ENCODE data around the gene ITK. TPM values are rescaled to one million over a fixed set of nuclear protein-coding genes. Genes with fewer than 3 reads are reported as not detected.
"Not testable (repeated sequence)": the region's sequence is repeated elsewhere in the genome, so short reads cannot be mapped to it uniquely, and the experiment has no call there.

ITK gene
- total and polyA plus RNA-seq, 4 donors = 0.35 to 1.5 (median 0.43) TPM

DNA sequence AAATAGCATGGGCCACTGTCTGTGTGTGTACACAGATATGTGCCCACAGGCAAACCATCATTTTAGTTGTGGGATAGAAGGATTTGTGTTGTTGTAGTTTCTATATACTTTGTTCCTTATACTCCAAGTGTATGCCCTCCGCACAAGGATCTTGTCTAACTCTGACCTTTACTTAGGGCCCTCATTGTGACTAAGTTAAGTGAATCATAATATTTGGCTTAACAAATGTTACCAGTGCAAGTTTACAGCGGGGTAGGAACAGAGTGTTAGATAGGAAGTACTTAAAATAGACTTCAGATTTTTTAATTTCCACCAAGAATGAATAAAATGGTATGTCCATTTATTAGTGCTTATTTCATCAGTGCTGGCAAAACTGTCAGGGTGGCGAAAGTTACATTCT, 55.8 kb downstream of the ITK start:
- 95% methylated on average over 3 of the region's 3 CpGs for WGBS
- Histone ChIP-seq H3K27ac (ENCODE audit: low read depth in 1 of 2, low read length in 2 of 2) (no peak overlapping the region), H3K27me3 (ENCODE audit: control insufficient read depth in 4 of 4, insufficient read depth in 4 of 4, low read length in 3 of 4) (no peaks in the 10 kb centered on the region), H3K9ac (ENCODE audit: low read depth in 1 of 2, low read length in 2 of 2) (no peak overlapping the region), H3K4me1 (ENCODE audit: control insufficient read depth in 4 of 4, insufficient read depth in 4 of 4, low read length in 3 of 4) (no peaks in the 10 kb centered on the region), H3K36me3 (ENCODE audit: control insufficient read depth in 4 of 4, insufficient read depth in 3 of 4, low read depth in 1 of 4, low read length in 3 of 4) (no peaks in the 10 kb centered on the region), H3K4me3 (ENCODE audit: low read depth in 1 of 3, low read length in 3 of 3) (no peak overlapping the region), H3K9me3 (ENCODE audit: control insufficient read depth in 4 of 4, low read length in 3 of 4) (no peaks in the 10 kb centered on the region)
- no peak for DNase-seq (ENCODE audit: low spot score)
- TF ChIP-seq, protein P1, sequence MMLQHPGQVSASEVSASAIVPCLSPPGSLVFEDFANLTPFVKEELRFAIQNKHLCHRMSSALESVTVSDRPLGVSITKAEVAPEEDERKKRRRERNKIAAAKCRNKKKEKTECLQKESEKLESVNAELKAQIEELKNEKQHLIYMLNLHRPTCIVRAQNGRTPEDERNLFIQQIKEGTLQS (IDR thresholded peaks at IDR 0.05) = no peak

DNA sequence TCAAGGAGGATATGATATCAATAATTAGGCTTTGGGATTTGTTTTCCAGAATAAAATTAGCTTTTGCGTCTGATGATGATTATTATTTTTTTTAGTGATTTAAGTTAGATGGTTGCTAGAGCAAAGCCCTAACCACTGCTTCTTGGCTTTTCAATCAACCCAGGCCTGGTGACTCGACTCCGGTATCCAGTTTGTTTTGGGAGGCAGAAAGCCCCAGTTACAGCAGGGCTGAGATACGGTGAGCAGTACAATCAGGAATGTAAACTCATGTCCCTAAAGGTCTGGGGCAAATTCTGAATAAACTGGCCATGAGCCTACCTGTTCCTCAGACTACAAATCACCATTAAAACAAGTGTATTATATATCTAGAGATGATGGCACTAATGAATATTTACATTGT, 60.8 kb downstream of the ITK start:
- Histone ChIP-seq H3K4me3 (ENCODE audit: low read depth in 1 of 3, low read length in 3 of 3) (no peak overlapping the region), H3K9ac (ENCODE audit: low read depth in 1 of 2, low read length in 2 of 2) (no peak overlapping the region), H3K36me3 (ENCODE audit: control insufficient read depth in 4 of 4, insufficient read depth in 3 of 4, low read depth in 1 of 4, low read length in 3 of 4) (no peaks in the 10 kb centered on the region), H3K27ac (ENCODE audit: low read depth in 1 of 2, low read length in 2 of 2) (no peak overlapping the region), H3K9me3 (ENCODE audit: control insufficient read depth in 4 of 4, low read length in 3 of 4) (no peaks in the 10 kb centered on the region), H3K4me1 (ENCODE audit: control insufficient read depth in 4 of 4, insufficient read depth in 4 of 4, low read length in 3 of 4) (no peaks in the 10 kb centered on the region), H3K27me3 (ENCODE audit: control insufficient read depth in 4 of 4, insufficient read depth in 4 of 4, low read length in 3 of 4) (no peaks in the 10 kb centered on the region)
- TF ChIP-seq, protein P2, sequence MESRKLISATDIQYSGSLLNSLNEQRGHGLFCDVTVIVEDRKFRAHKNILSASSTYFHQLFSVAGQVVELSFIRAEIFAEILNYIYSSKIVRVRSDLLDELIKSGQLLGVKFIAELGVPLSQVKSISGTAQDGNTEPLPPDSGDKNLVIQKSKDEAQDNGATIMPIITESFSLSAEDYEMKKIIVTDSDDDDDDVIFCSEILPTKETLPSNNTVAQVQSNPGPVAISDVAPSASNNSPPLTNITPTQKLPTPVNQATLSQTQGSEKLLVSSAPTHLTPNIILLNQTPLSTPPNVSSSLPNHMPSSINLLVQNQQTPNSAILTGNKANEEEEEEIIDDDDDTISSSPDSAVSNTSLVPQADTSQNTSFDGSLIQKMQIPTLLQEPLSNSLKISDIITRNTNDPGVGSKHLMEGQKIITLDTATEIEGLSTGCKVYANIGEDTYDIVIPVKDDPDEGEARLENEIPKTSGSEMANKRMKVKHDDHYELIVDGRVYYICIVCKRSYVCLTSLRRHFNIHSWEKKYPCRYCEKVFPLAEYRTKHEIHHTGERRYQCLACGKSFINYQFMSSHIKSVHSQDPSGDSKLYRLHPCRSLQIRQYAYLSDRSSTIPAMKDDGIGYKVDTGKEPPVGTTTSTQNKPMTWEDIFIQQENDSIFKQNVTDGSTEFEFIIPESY (IDR thresholded peaks at IDR 0.05) = no peak
- TF ChIP-seq, protein P3, sequence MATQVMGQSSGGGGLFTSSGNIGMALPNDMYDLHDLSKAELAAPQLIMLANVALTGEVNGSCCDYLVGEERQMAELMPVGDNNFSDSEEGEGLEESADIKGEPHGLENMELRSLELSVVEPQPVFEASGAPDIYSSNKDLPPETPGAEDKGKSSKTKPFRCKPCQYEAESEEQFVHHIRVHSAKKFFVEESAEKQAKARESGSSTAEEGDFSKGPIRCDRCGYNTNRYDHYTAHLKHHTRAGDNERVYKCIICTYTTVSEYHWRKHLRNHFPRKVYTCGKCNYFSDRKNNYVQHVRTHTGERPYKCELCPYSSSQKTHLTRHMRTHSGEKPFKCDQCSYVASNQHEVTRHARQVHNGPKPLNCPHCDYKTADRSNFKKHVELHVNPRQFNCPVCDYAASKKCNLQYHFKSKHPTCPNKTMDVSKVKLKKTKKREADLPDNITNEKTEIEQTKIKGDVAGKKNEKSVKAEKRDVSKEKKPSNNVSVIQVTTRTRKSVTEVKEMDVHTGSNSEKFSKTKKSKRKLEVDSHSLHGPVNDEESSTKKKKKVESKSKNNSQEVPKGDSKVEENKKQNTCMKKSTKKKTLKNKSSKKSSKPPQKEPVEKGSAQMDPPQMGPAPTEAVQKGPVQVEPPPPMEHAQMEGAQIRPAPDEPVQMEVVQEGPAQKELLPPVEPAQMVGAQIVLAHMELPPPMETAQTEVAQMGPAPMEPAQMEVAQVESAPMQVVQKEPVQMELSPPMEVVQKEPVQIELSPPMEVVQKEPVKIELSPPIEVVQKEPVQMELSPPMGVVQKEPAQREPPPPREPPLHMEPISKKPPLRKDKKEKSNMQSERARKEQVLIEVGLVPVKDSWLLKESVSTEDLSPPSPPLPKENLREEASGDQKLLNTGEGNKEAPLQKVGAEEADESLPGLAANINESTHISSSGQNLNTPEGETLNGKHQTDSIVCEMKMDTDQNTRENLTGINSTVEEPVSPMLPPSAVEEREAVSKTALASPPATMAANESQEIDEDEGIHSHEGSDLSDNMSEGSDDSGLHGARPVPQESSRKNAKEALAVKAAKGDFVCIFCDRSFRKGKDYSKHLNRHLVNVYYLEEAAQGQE (IDR thresholded peaks at IDR 0.05) = no peak
- TF ChIP-seq, protein P1 (IDR thresholded peaks at IDR 0.05) = no peak
- no peak for TF ChIP-seq FOXA1 (IDR thresholded peaks at IDR 0.05)
- TF ChIP-seq YY1 (IDR thresholded peaks at IDR 0.05) = no peak
- WGBS = 92% methylated on average over 4 of the region's 4 CpGs
- DNase-seq (ENCODE audit: low spot score) = no peak

DNA sequence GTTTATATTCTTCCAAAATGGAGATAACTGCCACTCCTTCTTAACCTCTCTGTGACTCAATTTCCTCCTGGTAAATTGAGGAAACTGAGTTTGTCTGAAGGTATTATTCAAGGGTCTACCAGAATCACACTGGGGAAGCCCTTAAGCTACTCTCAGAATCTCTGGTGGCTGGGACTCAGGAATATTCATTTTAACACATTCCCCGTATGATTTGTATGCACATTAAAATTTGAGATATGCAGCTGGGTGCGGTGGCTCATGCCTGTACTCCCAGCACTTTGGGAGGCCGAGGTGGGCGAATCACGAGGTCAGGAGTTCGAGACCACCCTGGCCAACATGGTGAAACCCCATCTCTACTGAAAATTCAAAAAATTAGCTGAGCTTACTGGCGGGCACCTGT, 64.1 kb downstream of the ITK start:
- 67% methylated on average over 7 of the region's 7 CpGs for WGBS
- not testable (repeated sequence) for H3K4me1 ChIP-seq (ENCODE audit: control insufficient read depth in 4 of 4, insufficient read depth in 4 of 4, low read length in 3 of 4)

DNA sequence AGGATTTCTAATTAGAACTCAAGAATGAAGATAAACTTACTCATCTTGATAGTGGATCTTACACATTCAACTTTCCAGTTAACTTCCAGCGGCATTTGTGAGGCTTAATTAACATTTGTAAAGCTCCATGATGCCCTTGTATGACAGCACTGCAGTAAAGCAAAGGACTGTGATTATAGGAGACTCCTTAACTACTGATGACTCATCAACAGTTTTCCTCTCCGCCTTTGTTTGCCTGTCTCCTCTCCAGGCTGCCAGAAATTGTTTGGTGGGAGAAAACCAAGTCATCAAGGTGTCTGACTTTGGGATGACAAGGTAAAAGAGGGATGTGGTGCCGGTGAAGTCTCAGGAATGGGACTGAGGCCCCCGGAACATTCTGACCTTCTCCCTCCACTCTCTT, 64.8 kb downstream of the ITK start:
- no peaks in the 10 kb centered on the region for H3K36me3 ChIP-seq (ENCODE audit: control insufficient read depth in 4 of 4, insufficient read depth in 3 of 4, low read depth in 1 of 4, low read length in 3 of 4)
- H3K9me3 ChIP-seq (ENCODE audit: control insufficient read depth in 4 of 4, low read length in 3 of 4) = no peaks in the 10 kb centered on the region
- WGBS = 80% methylated on average over 4 of the region's 4 CpGs
- no peak overlapping the region for H3K4me3 ChIP-seq (ENCODE audit: low read depth in 1 of 3, low read length in 3 of 3)
- no peaks in the 10 kb centered on the region for H3K27me3 ChIP-seq (ENCODE audit: control insufficient read depth in 4 of 4, insufficient read depth in 4 of 4, low read length in 3 of 4)
- no peak overlapping the region for H3K27ac ChIP-seq (ENCODE audit: low read depth in 1 of 2, low read length in 2 of 2)
- no peaks in the 10 kb centered on the region for H3K4me1 ChIP-seq (ENCODE audit: control insufficient read depth in 4 of 4, insufficient read depth in 4 of 4, low read length in 3 of 4)
- H3K9ac ChIP-seq (ENCODE audit: low read depth in 1 of 2, low read length in 2 of 2) = no peak overlapping the region
- DNase-seq (ENCODE audit: low spot score) = no peak
- TF ChIP-seq EGR1 (IDR thresholded peaks at IDR 0.05; ENCODE audit: low read depth in 2 of 2) (no peak), JUND (IDR thresholded peaks at IDR 0.05) (no peak), RAD21 (IDR thresholded peaks at IDR 0.05) (no peak), FOXA1 (IDR thresholded peaks at IDR 0.05) (no peak), FOXA2 (IDR thresholded peaks at IDR 0.05) (no peak), NR2F2 (IDR thresholded peaks at IDR 0.05) (no peak), SP1 (IDR thresholded peaks at IDR 0.05) (no peak)
- TF ChIP-seq, protein P4, sequence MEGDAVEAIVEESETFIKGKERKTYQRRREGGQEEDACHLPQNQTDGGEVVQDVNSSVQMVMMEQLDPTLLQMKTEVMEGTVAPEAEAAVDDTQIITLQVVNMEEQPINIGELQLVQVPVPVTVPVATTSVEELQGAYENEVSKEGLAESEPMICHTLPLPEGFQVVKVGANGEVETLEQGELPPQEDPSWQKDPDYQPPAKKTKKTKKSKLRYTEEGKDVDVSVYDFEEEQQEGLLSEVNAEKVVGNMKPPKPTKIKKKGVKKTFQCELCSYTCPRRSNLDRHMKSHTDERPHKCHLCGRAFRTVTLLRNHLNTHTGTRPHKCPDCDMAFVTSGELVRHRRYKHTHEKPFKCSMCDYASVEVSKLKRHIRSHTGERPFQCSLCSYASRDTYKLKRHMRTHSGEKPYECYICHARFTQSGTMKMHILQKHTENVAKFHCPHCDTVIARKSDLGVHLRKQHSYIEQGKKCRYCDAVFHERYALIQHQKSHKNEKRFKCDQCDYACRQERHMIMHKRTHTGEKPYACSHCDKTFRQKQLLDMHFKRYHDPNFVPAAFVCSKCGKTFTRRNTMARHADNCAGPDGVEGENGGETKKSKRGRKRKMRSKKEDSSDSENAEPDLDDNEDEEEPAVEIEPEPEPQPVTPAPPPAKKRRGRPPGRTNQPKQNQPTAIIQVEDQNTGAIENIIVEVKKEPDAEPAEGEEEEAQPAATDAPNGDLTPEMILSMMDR (IDR thresholded peaks at IDR 0.05; ENCODE audit: low read depth, low read length, missing input control) = no peak
- TF ChIP-seq, protein P1 (IDR thresholded peaks at IDR 0.05) = no peak
- TF ChIP-seq, protein P2 (IDR thresholded peaks at IDR 0.05) = no peak

More for the DNA sequence above, 64.1 kb downstream of the ITK start:
- H3K27ac ChIP-seq (ENCODE audit: low read depth in 1 of 2, low read length in 2 of 2); DNase-seq (ENCODE audit: low spot score); H3K9ac ChIP-seq (ENCODE audit: low read depth in 1 of 2, low read length in 2 of 2); H3K36me3 ChIP-seq (ENCODE audit: control insufficient read depth in 4 of 4, insufficient read depth in 3 of 4, low read depth in 1 of 4, low read length in 3 of 4); H3K4me3 ChIP-seq (ENCODE audit: low read depth in 1 of 3, low read length in 3 of 3); H3K27me3 ChIP-seq (ENCODE audit: control insufficient read depth in 4 of 4, insufficient read depth in 4 of 4, low read length in 3 of 4); H3K9me3 ChIP-seq (ENCODE audit: control insufficient read depth in 4 of 4, low read length in 3 of 4): not testable (repeated sequence)
